ENCODE results near the gene KRT74. TPM values are rescaled to one million over a fixed set of nuclear protein-coding genes. Genes with fewer than 3 reads are reported as not detected.

The KRT74 gene
- total RNA-seq, 1 donor from 2014 or later, result not detected

DNA sequence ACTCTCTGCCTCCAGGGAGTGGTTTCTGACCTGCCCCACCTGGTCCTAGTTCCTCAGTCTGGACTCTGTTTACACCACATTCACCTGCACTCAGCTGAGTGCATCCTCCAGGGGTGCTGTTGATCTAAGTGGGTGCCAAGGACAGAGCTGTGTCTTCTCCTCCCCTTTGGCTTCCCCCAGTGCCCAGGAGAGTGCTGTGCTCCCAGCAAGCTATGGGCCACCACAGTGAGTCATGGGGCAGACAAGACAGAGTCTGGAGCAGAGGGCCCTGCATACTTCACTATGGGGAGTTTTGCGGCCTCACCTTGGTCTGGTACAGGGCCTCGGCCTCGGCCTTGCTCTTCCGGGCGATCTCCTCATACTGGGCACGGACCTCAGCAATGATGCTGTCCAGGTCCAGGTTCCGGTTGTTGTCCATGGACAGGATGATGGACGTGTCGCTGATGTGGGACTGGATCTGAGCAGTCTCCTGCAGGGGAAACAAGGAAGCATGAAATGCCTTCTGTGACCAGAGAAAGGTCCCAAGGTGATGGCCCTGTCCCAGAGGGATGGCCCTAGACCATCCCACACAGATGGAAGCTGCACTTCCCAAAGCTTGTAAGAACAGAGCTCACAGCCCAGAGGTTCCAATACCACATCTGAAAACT, 39.9 kb upstream of the KRT74 start:
- Mint-ChIP-seq H3K36me3 (ENCODE audit: low read depth, unreplicated experiment) (no peaks in the 10 kb centered on the region), H3K27me3 (ENCODE audit: unreplicated experiment) (peaks cover 5% of the 10 kb centered on the region), H3K9me3 (ENCODE audit: unreplicated experiment) (no peaks in the 10 kb centered on the region), H3K4me1 (ENCODE audit: unreplicated experiment) (peaks cover 13% of the 10 kb centered on the region), H3K4me3 (ENCODE audit: unreplicated experiment) (no peak overlapping the region), H3K27ac (ENCODE audit: unreplicated experiment) (no peak overlapping the region)
- TF ChIP-seq, protein P1, sequence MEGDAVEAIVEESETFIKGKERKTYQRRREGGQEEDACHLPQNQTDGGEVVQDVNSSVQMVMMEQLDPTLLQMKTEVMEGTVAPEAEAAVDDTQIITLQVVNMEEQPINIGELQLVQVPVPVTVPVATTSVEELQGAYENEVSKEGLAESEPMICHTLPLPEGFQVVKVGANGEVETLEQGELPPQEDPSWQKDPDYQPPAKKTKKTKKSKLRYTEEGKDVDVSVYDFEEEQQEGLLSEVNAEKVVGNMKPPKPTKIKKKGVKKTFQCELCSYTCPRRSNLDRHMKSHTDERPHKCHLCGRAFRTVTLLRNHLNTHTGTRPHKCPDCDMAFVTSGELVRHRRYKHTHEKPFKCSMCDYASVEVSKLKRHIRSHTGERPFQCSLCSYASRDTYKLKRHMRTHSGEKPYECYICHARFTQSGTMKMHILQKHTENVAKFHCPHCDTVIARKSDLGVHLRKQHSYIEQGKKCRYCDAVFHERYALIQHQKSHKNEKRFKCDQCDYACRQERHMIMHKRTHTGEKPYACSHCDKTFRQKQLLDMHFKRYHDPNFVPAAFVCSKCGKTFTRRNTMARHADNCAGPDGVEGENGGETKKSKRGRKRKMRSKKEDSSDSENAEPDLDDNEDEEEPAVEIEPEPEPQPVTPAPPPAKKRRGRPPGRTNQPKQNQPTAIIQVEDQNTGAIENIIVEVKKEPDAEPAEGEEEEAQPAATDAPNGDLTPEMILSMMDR (IDR thresholded peaks at IDR 0.05; ENCODE audit: unreplicated experiment), result no peak
- no peak for DNase-seq (ENCODE audit: low spot score)

DNA sequence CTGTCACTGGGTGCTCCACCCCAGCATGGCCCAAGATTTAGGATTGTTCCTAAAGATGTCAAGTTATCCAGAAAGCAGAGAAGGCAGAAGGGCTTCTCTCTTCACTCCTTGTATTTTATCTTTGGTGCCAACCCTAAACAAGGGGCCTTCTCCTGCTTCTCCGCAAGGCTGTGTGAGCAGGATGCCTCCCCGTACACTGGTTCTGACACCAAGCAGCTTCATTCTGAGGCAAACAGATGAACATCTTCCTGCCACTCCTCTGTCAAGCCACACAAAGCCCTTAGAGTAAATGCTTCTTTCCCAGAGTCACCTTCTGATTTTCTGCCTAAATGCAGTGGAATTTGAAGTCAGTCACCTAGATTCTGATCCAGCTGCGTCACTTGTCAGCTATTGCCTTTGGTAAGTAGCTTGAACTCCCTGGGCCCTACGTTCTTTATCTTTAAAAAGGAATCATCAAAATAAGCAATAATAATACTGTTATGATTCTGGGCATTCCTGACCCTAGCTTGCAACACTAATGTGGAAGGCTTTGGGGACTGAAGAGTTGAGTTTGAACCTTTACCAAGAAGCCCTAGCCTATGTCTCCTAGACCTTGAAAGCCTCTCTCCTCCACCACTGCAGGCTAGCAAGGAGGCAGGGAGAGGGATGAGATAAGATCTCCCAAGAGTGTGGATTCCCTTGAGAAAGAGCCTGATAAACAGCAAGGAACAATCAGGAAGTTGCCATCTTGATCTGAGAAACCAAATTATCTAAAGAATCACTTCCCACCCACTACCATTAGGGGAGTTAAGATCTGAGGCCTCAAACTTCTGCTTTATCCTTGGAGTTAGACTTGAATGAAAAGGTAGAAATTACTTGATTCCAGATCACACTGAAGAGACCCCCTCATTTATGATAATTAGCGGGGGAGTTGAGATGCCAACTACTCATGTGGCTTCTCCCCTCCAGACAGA, 39.1 kb upstream of the KRT74 start:
- Mint-ChIP-seq H3K4me3 (ENCODE audit: unreplicated experiment) (no peak overlapping the region), H3K4me1 (ENCODE audit: unreplicated experiment) (peaks cover 13% of the 10 kb centered on the region), H3K27ac (ENCODE audit: unreplicated experiment) (no peak overlapping the region), H3K36me3 (ENCODE audit: low read depth, unreplicated experiment) (no peaks in the 10 kb centered on the region), H3K27me3 (ENCODE audit: unreplicated experiment) (peaks cover 5% of the 10 kb centered on the region), H3K9me3 (ENCODE audit: unreplicated experiment) (no peaks in the 10 kb centered on the region)
- no peak for DNase-seq (ENCODE audit: low spot score)
- TF ChIP-seq, protein P1 (IDR thresholded peaks at IDR 0.05; ENCODE audit: unreplicated experiment), result no peak

DNA sequence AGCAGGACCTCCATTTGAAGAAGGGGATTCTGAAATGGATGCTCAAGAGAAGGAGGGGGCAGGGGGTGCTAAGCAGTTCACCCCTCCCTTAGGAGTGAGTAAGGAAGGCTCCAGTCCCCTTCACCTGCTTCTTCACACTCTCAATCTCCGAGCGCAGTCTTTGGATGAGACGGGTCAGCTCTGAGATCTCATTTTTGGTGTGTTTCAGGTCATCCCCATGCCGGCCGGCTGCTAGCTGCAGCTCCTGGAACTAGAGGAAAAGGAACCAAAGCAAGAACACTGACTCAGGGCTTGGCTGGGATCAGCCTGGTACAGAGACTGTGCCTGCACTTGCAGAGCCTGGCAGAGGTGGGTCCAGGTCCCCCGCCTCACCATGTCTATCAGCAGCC, 37.4 kb upstream of the KRT74 start:
- no peak overlapping the region for H3K27ac Mint-ChIP-seq (ENCODE audit: unreplicated experiment)
- H3K36me3 Mint-ChIP-seq (ENCODE audit: low read depth, unreplicated experiment), result no peaks in the 10 kb centered on the region
- no peak for DNase-seq (ENCODE audit: low spot score)
- TF ChIP-seq, protein P1 (IDR thresholded peaks at IDR 0.05; ENCODE audit: unreplicated experiment), result no peak
- H3K4me3 Mint-ChIP-seq (ENCODE audit: unreplicated experiment), result no peak overlapping the region
- no peaks in the 10 kb centered on the region for H3K9me3 Mint-ChIP-seq (ENCODE audit: unreplicated experiment)
- peaks cover 5% of the 10 kb centered on the region for H3K27me3 Mint-ChIP-seq (ENCODE audit: unreplicated experiment)
- H3K4me1 Mint-ChIP-seq (ENCODE audit: unreplicated experiment), result peaks cover 13% of the 10 kb centered on the region

DNA sequence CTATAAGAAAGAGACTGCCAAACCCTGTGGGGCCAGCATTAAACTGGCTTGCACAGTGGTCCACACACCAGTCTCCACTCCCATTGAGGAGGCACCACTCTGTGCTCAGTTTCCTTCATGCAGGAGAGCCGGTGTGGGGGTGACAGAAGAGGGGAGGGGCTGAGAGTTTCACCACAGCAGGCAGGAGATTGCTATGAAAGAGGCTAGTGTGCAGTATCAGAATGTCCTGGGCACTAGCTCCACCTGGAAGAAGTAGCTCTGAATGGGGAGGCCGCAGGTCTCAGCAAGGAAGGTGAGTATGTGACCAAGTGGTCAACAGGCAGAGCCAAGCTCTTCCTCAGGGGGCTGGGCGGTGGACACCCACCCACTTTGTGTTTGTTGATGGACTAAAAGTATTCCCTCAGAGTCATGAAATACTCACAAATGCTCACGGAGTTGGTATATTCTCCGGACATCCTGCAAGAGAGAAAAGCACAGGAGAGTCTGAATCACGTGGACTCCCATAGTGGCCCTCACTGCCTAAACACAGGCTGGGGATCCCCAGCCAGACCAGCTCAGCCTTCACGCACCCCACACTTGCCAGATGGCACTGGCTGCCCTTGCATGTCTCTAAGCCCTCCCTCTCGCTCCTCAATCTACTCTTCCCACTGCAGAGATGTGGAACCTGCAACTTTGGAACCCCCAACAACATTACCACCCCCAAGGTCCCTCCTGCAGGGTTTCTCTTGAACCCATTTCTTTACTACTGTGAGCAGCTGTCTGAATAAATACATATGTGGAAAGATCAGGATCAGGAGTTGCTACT, 35.4 kb upstream of the KRT74 start:
- H3K9me3 Mint-ChIP-seq (ENCODE audit: unreplicated experiment), result no peaks in the 10 kb centered on the region
- peaks cover 5% of the 10 kb centered on the region for H3K27me3 Mint-ChIP-seq (ENCODE audit: unreplicated experiment)
- H3K4me3 Mint-ChIP-seq (ENCODE audit: unreplicated experiment), result no peak overlapping the region
- DNase-seq (ENCODE audit: low spot score), result no peak
- no peaks in the 10 kb centered on the region for H3K36me3 Mint-ChIP-seq (ENCODE audit: low read depth, unreplicated experiment)
- peaks cover 5% of the 10 kb centered on the region for H3K4me1 Mint-ChIP-seq (ENCODE audit: unreplicated experiment)
- TF ChIP-seq, protein P1 (IDR thresholded peaks at IDR 0.05; ENCODE audit: unreplicated experiment), result no peak
- no peak overlapping the region for H3K27ac Mint-ChIP-seq (ENCODE audit: unreplicated experiment)

Measured in endothelial cell (in vitro differentiated cells).